Natural killer cell treated with Interleukin-12 subunit alpha and Interleukin-12 subunit beta and Interleukin-15 and Interleukin-18, amount 100 ng/mL, for 72 hours (primary cell): ENCODE measurements around the gene SCAMP2. TPM values are rescaled to one million over a fixed set of nuclear protein-coding genes. Genes with fewer than 3 reads are reported as not detected.

Experiments
- ATAC-seq, 2 donors: fragments of 150-1000 bp; cut with Tn5 transposase in 1 of 2; sonication (Bioruptor Pico), chemical (Tn5 transposase) in 1 of 2; 2 replicates each; pipeline ENCODE4 v1.10.0; 2021
- DNase-seq: peaks from one replicate; pipeline ENCODE4 v3.0.0; 2022; ENCODE audit warnings: low spot score
- H3K27ac Mint-ChIP-seq, 2 donors: 1 replicate in 1 of 2; 2 replicates in 1 of 2; pipeline ENCODE4 v1.8.0; 2022; ENCODE audit warnings: mixed read lengths in 2 of 2, mild to moderate bottlenecking in 1 of 2, moderate library complexity in 1 of 2
- H3K27me3 Mint-ChIP-seq, 2 donors: 1 replicate in 1 of 2; 2 replicates in 1 of 2; pipeline ENCODE4 v1.8.0; 2022; ENCODE audit warnings: mixed read lengths in 2 of 2
- H3K36me3 Mint-ChIP-seq: one replicate; pipeline ENCODE4 v1.8.0; 2022; ENCODE audit warnings: mixed read lengths
- H3K4me1 Mint-ChIP-seq, 2 donors: 1 replicate in 1 of 2; 2 replicates in 1 of 2; pipeline ENCODE4 v1.8.0; 2022; ENCODE audit warnings: low read depth in 2 of 2, mixed read lengths in 2 of 2, mild to moderate bottlenecking in 1 of 2
- H3K4me3 Mint-ChIP-seq: one replicate; pipeline ENCODE4 v1.8.0; 2022; ENCODE audit warnings: mixed read lengths
- H3K9me3 Mint-ChIP-seq: 2 replicates; pipeline ENCODE4 v1.8.0; 2022; ENCODE audit warnings: mixed read lengths
- total RNA-seq, 2 donors: library from RNA; stranded (reverse); gene quantifications; one replicate each; pipeline ENCODE4 v1.2.3, GENCODE V29; 2022

Gene SCAMP2
- total RNA-seq, 2 donors from 2014 or later, result 109 to 111 TPM

- peaks cover 6% of the 10 kb centered on the region for H3K36me3 Mint-ChIP-seq
- no peak for ATAC-seq
- peaks cover 32 to 39% of the 10 kb centered on the region in 2 donors for H3K4me1 Mint-ChIP-seq
- H3K27ac Mint-ChIP-seq, result peak overlapping the region; percentile 53 to 70
- no peak overlapping the region for H3K4me3 Mint-ChIP-seq
- H3K27me3 Mint-ChIP-seq, result no peaks in the 10 kb centered on the region
- DNase-seq, result no peak
- H3K9me3 Mint-ChIP-seq, result no peaks in the 10 kb centered on the region
Measured at GRCh38 chr15:74804935-74805334, 68.2 kb downstream of the SCAMP2 start.

GRCh38 chr15:74802862-74803447, 70.2 kb downstream of the SCAMP2 start:
- no peaks in the 10 kb centered on the region for H3K27me3 Mint-ChIP-seq
- H3K27ac Mint-ChIP-seq, result no peak overlapping the region
- no peaks in the 10 kb centered on the region for H3K9me3 Mint-ChIP-seq
- H3K36me3 Mint-ChIP-seq, result peaks cover 6% of the 10 kb centered on the region
- DNase-seq (no peak), ATAC-seq (no peak)
- no peak overlapping the region for H3K4me3 Mint-ChIP-seq
- H3K4me1 Mint-ChIP-seq, result peaks cover 36 to 39% of the 10 kb centered on the region in 2 donors

GRCh38 chr15:74802290-74802689, 70.9 kb downstream of the SCAMP2 start:
- DNase-seq, result no peak

GRCh38 chr15:74801311-74801997, 71.7 kb downstream of the SCAMP2 start:
- Mint-ChIP-seq H3K9me3 (no peaks in the 10 kb centered on the region), H3K27me3 (no peaks in the 10 kb centered on the region), H3K27ac (no peak overlapping the region), H3K4me1 (peaks cover 31 to 34% of the 10 kb centered on the region in 2 donors), H3K36me3 (peaks cover 6% of the 10 kb centered on the region), H3K4me3 (no peak overlapping the region)
- ATAC-seq, result no peak
- DNase-seq, result no peak

More at GRCh38 chr15:74802290-74802689, 70.9 kb downstream of the SCAMP2 start:
- no peak for ATAC-seq
- H3K9me3 Mint-ChIP-seq, result no peaks in the 10 kb centered on the region
- H3K4me1 Mint-ChIP-seq, result peaks cover 38 to 42% of the 10 kb centered on the region in 2 donors
- no peak overlapping the region for H3K4me3 Mint-ChIP-seq
- H3K36me3 Mint-ChIP-seq, result peaks cover 6% of the 10 kb centered on the region
- no peak overlapping the region for H3K27ac Mint-ChIP-seq
- no peaks in the 10 kb centered on the region for H3K27me3 Mint-ChIP-seq

- peaks cover 36 to 38% of the 10 kb centered on the region in 2 donors for H3K4me1 Mint-ChIP-seq
- DNase-seq (no peak), ATAC-seq (no peak)
- no peaks in the 10 kb centered on the region for H3K9me3 Mint-ChIP-seq
- H3K4me3 Mint-ChIP-seq, result no peak overlapping the region
- peak overlapping the region in 1 of 2 donors; percentile 92 for H3K27ac Mint-ChIP-seq
- peaks cover 6% of the 10 kb centered on the region for H3K36me3 Mint-ChIP-seq
- no peaks in the 10 kb centered on the region for H3K27me3 Mint-ChIP-seq
Measured at GRCh38 chr15:74800559-74801094, 72.5 kb downstream of the SCAMP2 start.

GRCh38 chr15:74799856-74800558, 73.2 kb downstream of the SCAMP2 start:
- no peaks in the 10 kb centered on the region for H3K27me3 Mint-ChIP-seq
- H3K36me3 Mint-ChIP-seq, result peaks cover 6% of the 10 kb centered on the region
- H3K27ac Mint-ChIP-seq, result peak overlapping the region; percentile 77 to 92
- ATAC-seq (peak; percentile 92 to 94), DNase-seq (peak; percentile 94)
- H3K4me1 Mint-ChIP-seq, result peaks cover 40 to 44% of the 10 kb centered on the region in 2 donors
- H3K9me3 Mint-ChIP-seq, result no peaks in the 10 kb centered on the region
- H3K4me3 Mint-ChIP-seq, result peak overlapping the region; percentile 30

GRCh38 chr15:74799255-74799855, 73.8 kb downstream of the SCAMP2 start:
- peaks cover 42 to 45% of the 10 kb centered on the region in 2 donors for H3K4me1 Mint-ChIP-seq
- peaks cover 6% of the 10 kb centered on the region for H3K36me3 Mint-ChIP-seq
- no peaks in the 10 kb centered on the region for H3K9me3 Mint-ChIP-seq
- H3K4me3 Mint-ChIP-seq, result peak overlapping the region; percentile 30
- DNase-seq (no peak), ATAC-seq (peak in 1 of 2 donors; percentile 25)
- no peaks in the 10 kb centered on the region for H3K27me3 Mint-ChIP-seq
- peak overlapping the region; percentile 77 to 92 for H3K27ac Mint-ChIP-seq

- peak overlapping the region; percentile 39 for H3K4me3 Mint-ChIP-seq
- DNase-seq (no peak), ATAC-seq (no peak)
- H3K4me1 Mint-ChIP-seq, result peaks cover 37 to 39% of the 10 kb centered on the region in 2 donors
- H3K27ac Mint-ChIP-seq, result peak overlapping the region; percentile 77 to 92
- no peaks in the 10 kb centered on the region for H3K9me3 Mint-ChIP-seq
- H3K27me3 Mint-ChIP-seq, result no peaks in the 10 kb centered on the region
- no peaks in the 10 kb centered on the region for H3K36me3 Mint-ChIP-seq
Measured at GRCh38 chr15:74798388-74799254, 74.5 kb downstream of the SCAMP2 start.

- DNase-seq, result no peak
- H3K27ac Mint-ChIP-seq, result peak overlapping the region; percentile 80 to 93
- peak overlapping the region; percentile 54 for H3K4me3 Mint-ChIP-seq
- H3K27me3 Mint-ChIP-seq, result no peaks in the 10 kb centered on the region
- H3K36me3 Mint-ChIP-seq, result peaks cover 8% of the 10 kb centered on the region
- no peak for ATAC-seq
- no peaks in the 10 kb centered on the region for H3K9me3 Mint-ChIP-seq
- peaks cover 60% of the 10 kb centered on the region in 2 donors for H3K4me1 Mint-ChIP-seq
Measured at GRCh38 chr15:74795966-74796625, 77.1 kb downstream of the SCAMP2 start.

- Mint-ChIP-seq H3K4me1 (peaks cover 61 to 66% of the 10 kb centered on the region in 2 donors), H3K27me3 (no peaks in the 10 kb centered on the region), H3K9me3 (no peaks in the 10 kb centered on the region), H3K27ac (peak overlapping the region; percentile 80 to 93), H3K36me3 (peaks cover 8% of the 10 kb centered on the region), H3K4me3 (peak overlapping the region; percentile 81)
- ATAC-seq, result no peak
- DNase-seq, result no peak
Measured at GRCh38 chr15:74794970-74795349, 78.2 kb downstream of the SCAMP2 start.

- Mint-ChIP-seq H3K9me3 (no peaks in the 10 kb centered on the region), H3K27ac (peak overlapping the region; percentile 80 to 93), H3K36me3 (peaks cover 12% of the 10 kb centered on the region), H3K4me3 (peak overlapping the region; percentile 81), H3K27me3 (no peaks in the 10 kb centered on the region), H3K4me1 (peaks cover 62 to 66% of the 10 kb centered on the region in 2 donors)
- ATAC-seq (no peak), DNase-seq (no peak)
Measured at GRCh38 chr15:74794248-74794969, 78.8 kb downstream of the SCAMP2 start.
